Gastrocnemius medialis (tissue), 4 donors: ENCODE results near the gene ROM1.
"Not testable (repeated sequence)": the region's sequence is repeated elsewhere in the genome, so short reads cannot be mapped to it uniquely, and the experiment has no call there.

ENCODE experiments used
- POLR2A ChIP-seq, 2 donors: fragments of 450-650 bp; IDR thresholded peaks; one replicate each; pipeline ENCODE4 v1.6.1; 2017; ENCODE audit warnings: antibody characterized with exemption in 2 of 2, mild to moderate bottlenecking in 2 of 2, moderate library complexity in 2 of 2
- TF ChIP-seq, protein P1 (sequence below), 5 experiments: fragments of 450-650 bp in 3 of 5; fragments of 200-600 bp in 2 of 5; sonication (generic) in 2 of 5; IDR thresholded peaks in 4 of 5; conservative IDR thresholded peaks in 1 of 5; 1 replicate in 4 of 5; 2 replicates in 1 of 5; pipeline ENCODE4 v1.5.1; 2016 to 2019; ENCODE audit warnings: antibody characterized with exemption in 5 of 5, mild to moderate bottlenecking in 3 of 5, moderate library complexity in 3 of 5

DNA sequence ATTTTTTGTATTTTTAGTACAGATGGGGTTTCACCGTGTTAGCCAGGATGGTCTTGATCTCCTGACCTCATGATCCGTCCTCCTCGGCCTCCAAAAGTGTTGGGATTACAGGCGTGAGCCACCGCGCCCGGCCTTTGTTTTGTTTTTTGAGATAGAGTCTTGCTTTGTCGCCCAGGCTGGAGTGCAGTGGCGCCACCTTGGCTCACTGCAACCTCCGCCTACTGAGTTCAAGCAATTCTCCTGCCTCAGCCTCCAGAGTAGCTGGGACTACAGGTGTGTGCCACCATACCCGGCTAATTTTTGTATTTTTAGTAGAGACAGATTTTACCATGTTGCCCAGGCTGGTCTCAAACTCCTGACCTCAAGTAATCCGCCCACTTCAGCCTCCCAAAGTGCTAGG, 37.2 kb downstream of the ROM1 start:
- TF ChIP-seq, protein P1, sequence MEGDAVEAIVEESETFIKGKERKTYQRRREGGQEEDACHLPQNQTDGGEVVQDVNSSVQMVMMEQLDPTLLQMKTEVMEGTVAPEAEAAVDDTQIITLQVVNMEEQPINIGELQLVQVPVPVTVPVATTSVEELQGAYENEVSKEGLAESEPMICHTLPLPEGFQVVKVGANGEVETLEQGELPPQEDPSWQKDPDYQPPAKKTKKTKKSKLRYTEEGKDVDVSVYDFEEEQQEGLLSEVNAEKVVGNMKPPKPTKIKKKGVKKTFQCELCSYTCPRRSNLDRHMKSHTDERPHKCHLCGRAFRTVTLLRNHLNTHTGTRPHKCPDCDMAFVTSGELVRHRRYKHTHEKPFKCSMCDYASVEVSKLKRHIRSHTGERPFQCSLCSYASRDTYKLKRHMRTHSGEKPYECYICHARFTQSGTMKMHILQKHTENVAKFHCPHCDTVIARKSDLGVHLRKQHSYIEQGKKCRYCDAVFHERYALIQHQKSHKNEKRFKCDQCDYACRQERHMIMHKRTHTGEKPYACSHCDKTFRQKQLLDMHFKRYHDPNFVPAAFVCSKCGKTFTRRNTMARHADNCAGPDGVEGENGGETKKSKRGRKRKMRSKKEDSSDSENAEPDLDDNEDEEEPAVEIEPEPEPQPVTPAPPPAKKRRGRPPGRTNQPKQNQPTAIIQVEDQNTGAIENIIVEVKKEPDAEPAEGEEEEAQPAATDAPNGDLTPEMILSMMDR (IDR thresholded peaks at IDR 0.05 in 4 of 5, conservative IDR thresholded peaks at IDR 0.05 in 1 of 5) = not testable (repeated sequence)
- not testable (repeated sequence) for TF ChIP-seq POLR2A (IDR thresholded peaks at IDR 0.05)
